8988T (cell line): ENCODE results near the gene NCMAP.
A peak's percentile ranks its signal among the peaks of the same experiment; 100 is the strongest.

Source experiments
- DNase-seq: peaks from one replicate; pipeline ENCODE4 v3.0.0; 2011

NCMAP gene

GRCh38 chr1:24575905-24576587 is 20.2 kb downstream of the NCMAP start:
- DNase-seq = no peak

- DNase-seq = no peak
Measured at GRCh38 chr1:24578846-24579245, 23.0 kb downstream of the NCMAP start.

GRCh38 chr1:24580756-24581155 is 24.9 kb downstream of the NCMAP start:
- DNase-seq = no peak

GRCh38 chr1:24584171-24584647 is 28.3 kb downstream of the NCMAP start:
- DNase-seq = no peak

- DNase-seq = no peak
Measured at GRCh38 chr1:24586119-24586518, 30.2 kb downstream of the NCMAP start.

- no peak for DNase-seq
Measured at GRCh38 chr1:24586970-24587820, 31.3 kb downstream of the NCMAP start.

- DNase-seq = no peak
Measured at GRCh38 chr1:24588573-24588972, 32.7 kb downstream of the NCMAP start.

GRCh38 chr1:24589200-24589599 is 33.3 kb downstream of the NCMAP start:
- DNase-seq = no peak

GRCh38 chr1:24591781-24592180 is 35.9 kb downstream of the NCMAP start:
- DNase-seq = no peak

- DNase-seq = no peak
Measured at GRCh38 chr1:24594328-24594598, 38.4 kb downstream of the NCMAP start.

GRCh38 chr1:24596401-24596880 is 40.6 kb downstream of the NCMAP start:
- no peak for DNase-seq

- no peak for DNase-seq
Measured at GRCh38 chr1:24599265-24599664, 43.4 kb downstream of the NCMAP start.

- DNase-seq = no peak
Measured at GRCh38 chr1:24600551-24600950, 44.7 kb downstream of the NCMAP start.

- DNase-seq = no peak
Measured at GRCh38 chr1:24605534-24606295, 49.8 kb downstream of the NCMAP start.

- DNase-seq = no peak
Measured at GRCh38 chr1:24606296-24606605, 50.4 kb downstream of the NCMAP start.

- DNase-seq = no peak
Measured at GRCh38 chr1:24606621-24607020, 50.7 kb downstream of the NCMAP start.

GRCh38 chr1:24609949-24610517 is 54.1 kb downstream of the NCMAP start:
- DNase-seq = no peak

GRCh38 chr1:24619376-24619775 is 63.5 kb downstream of the NCMAP start:
- no peak for DNase-seq

GRCh38 chr1:24620678-24621077 is 64.8 kb downstream of the NCMAP start:
- DNase-seq = no peak

GRCh38 chr1:24621121-24621520 is 65.2 kb downstream of the NCMAP start:
- no peak for DNase-seq

GRCh38 chr1:24622218-24622617 is 66.3 kb downstream of the NCMAP start:
- no peak for DNase-seq

- DNase-seq = no peak
Measured at GRCh38 chr1:24632832-24633175, 76.9 kb downstream of the NCMAP start.

- peak; percentile 21 for DNase-seq
Measured at GRCh38 chr1:24635195-24635843, 79.4 kb downstream of the NCMAP start.
